ENCODE results near the gene HAGH.

Gene HAGH

GRCh38 chr16:1772362-1772907 is 54.2 kb downstream of the HAGH start, which contains the start of gene EME2:
Gene EME2 (plus strand): TSS chr16:1772810. CDS start chr16:1773228, 418 bp downstream.
- peak; percentile 47 for DNase-seq

GRCh38 chr16:1771864-1772361 is 54.7 kb downstream of the HAGH start:
- DNase-seq = no peak

- peak; percentile 36 for DNase-seq
Observed at GRCh38 chr16:1771188-1771863, 55.3 kb downstream of the HAGH start, which contains the start of gene NME3. Gene NME3 (minus strand): TSS chr16:1771543. CDS start chr16:1771534, 9 bp downstream.

DNA sequence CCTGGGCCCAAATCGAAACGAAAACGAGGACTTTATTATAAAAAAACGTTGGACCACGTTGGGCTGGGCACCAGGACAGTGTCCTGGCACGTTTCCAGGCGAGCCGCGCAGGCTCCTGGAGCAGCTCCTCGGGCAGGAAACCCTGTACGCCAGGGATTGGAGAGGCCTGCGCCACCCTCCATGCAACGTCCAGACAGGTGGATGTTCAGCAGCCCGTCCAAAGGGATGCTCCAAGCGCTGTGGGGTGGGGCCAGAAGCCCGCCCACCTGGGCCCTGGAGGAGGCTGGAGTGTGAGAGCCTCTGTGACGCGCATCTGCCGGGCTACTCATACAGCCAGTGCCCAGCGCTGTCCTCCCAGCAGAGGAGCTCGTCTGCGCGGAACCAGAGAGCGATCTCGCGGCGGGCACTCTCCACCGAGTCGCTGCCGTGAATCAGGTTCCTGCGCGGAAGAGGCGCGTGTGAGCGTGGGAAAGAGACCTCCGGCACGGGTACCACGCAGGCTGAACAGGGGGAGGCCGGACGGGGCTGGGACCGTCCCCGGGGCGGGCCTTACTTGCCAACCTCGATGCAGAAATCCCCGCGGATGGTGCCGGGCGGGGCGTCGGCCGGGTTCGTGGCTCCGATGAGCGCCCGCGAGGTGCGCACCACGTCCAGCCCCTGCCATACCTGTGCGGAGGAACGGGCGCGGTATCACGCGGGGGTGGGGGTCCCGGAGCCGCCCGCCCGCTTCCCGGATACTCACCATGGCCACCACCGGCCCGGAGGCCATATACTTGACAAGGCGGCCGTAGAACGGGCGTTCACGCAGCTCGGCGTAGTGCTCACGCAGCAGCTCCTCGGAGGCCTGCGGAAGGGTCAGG is 56.1 kb downstream of the HAGH start:
- DNase-seq = no peak

GRCh38 chr16:1769402-1770300 is 57.0 kb downstream of the HAGH start:
- no peak for DNase-seq

DNA sequence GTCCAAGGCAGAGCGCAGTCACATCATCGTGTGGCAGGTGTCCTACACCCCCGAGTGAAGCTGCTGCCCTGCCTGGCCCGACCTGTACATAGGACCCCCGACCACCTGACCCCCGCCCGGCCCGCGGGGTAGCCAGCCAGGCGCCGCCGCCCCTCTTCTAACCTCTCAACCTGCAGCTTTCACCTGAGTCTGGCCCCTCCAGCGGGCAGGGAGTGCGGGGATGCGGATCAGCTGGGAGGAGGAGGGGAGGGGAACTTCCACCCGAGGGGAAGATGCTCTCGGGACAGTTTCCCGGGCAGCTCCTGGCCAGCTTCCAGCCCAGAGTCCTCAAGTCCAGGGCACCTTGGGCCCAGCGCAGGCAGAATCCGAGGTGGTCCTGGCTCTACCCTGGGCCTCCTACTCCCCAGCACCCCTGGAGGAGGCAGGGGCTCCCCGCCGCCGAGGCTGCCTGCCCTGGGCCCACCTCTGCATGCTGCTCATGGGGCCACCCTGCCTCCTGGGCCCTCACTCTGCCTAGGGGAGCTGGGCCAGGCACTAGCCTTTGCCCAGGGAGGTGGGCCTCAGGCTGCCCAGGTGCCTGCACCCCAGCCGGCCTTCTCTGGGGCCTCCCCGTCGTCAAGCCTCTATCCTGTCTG is 57.7 kb downstream of the HAGH start:
- no peak for DNase-seq

GRCh38 chr16:1768061-1768766 is 58.4 kb downstream of the HAGH start:
- no peak for DNase-seq

DNA sequence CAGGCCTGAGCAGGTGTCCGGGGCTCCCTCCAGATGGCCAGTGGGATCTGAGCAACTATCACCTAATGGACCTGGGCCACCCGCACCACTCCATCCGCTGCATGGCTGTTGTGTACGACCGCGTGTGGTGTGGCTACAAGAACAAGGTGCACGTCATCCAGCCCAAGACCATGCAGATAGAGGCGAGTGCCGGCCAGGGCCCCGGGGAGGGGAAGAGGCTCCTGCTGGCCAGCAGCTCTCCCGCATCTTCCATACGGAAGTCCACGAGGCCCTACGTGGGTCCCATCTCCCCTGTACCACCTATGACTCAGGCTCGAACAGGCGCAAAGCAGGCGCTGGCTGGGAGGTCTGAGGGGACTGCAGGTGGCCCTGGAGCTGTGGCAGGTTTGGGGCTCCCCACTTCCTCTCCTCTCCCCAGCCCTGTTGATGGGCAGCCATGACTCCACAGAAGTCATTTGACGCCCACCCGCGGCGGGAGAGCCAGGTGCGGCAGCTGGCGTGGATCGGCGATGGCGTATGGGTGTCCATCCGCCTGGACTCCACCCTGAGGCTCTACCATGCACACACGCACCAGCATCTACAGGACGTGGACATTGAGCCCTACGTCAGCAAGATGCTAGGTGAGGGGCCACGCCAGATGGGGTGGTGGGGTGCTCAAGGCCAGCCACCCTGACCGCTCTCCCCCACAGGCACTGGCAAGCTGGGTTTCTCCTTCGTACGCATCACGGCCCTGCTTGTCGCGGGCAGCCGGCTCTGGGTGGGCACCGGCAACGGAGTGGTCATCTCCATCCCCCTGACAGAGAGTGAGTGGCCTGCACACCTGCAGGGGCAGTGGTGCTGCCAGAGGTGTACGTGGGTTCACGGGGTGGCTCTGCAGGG is 59.3 kb downstream of the HAGH start:
- no peak for DNase-seq

DNA sequence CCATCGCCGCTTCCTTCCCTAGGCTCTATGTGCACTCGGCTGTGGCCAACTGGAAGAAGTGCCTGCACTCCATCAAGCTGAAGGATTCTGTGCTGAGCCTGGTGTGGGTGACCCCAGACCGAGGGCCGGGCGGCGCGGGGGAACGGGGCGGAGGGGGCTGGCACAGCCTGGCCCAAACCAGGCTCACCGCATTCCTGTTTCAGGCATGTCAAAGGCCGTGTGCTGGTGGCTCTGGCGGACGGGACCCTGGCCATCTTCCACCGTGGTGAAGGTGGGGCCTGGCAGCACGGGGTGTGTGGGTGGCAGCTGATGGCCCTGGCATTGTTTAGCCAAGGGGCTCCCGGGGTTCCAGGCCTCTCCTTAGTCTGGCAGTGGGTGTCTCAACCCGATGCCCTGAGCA is 59.9 kb downstream of the HAGH start:
- no peak for DNase-seq

- no peak for DNase-seq
Observed at GRCh38 chr16:1766231-1766630, 60.4 kb downstream of the HAGH start.

GRCh38 chr16:1765826-1766225 is 60.8 kb downstream of the HAGH start:
- DNase-seq = no peak

DNA sequence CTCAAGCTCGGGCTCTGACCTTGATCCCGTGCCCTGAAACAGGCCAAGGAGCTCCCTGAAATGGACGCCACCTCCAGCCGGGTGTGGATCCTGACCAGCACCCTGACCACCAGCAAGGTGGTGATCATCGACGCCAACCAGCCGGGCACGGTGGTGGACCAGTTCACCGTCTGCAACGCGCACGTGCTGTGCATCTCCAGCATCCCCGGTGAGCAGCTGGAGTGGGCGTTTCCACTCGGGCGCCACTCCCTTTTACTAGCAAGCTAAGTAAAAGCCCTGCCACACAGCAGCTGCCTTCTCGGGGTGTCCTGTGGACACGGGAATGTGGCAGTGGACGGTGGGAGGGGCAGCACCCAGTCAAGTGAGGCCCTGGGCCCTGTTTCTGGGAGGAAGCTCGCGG is 61.7 kb downstream of the HAGH start:
- DNase-seq = no peak

DNA sequence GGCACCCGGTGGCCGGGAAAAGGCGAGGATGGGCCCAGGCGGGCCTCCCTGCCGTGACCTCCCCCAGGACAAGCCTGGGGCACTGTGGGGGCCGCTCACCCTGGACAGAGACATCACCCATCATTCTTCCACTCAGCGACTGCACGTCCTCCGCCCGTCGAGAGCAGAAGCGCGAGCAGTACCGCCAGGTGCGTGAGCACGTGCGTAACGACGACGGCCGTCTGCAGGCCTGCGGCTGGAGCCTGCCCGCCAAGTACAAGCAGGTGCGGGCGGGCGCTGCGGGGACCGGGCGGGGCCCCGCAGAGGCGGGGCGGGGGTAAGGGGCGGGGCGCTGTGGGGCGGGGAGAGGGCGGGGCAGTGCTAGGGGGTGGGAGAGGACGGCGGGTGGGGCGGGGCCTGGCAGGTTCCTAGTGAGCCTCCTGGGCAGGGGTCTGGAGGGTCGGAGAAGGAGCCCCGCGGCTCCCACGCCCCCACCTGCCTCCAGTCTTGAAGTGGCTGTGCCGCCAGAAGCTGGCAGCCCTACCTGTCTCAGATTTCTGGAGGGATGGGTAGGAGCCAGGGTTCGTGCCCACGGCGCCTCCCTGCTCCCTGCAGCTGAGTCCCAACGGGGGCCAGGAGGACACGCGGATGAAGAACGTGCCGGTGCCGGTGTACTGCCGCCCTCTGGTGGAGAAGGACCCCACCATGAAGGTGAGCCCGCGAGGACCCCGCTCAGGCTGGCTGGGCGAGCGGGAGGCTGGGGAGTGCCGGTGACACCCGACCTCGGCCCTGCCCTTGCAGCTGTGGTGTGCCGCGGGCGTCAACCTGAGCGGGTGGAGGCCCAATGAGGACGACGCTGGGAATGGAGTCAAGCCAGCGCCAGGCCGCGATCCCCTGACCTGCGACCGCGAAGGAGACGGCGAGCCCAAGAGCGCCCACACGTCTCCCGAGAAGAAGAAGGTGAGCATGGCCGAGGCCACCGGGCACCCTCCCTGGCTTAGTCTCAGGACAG is 62.8 kb downstream of the HAGH start:
- no peak for DNase-seq

GRCh38 chr16:1762879-1763520 is 63.6 kb downstream of the HAGH start:
- no peak for DNase-seq

DNA sequence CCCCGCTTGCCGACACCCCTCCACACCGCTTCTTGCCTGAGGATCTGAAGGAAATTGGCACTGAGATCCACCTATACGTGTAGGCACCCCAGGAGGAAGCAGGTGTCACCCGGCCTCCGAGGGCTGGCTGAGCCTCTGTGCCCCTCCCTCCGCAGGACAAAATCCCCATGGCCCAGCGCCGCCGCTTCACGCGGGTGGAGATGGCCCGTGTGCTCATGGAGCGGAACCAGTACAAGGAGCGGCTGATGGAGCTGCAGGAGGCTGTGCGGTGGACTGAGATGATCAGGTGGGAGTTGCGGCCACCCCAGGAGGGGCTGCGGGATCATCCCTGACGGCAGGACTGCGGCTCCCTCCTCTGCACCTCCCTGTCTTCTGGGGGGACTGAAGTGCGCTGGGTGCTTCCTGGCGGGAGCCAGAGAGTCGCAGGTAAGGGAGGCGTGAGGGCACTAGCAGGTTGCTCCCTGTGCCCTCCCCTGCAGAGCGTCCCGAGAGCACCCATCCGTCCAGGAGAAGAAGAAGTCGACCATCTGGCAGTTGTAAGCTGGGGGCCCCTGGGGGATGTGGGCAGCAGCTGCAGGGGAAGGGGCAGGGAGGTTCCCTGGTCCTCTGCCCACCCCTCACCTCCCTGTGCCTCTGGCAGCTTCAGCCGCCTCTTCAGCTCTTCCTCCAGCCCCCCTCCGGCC is 64.3 kb downstream of the HAGH start:
- no peak for DNase-seq

- no peak for DNase-seq
Observed at GRCh38 chr16:1761751-1762150, 64.9 kb downstream of the HAGH start.

GRCh38 chr16:1760911-1761310 is 65.7 kb downstream of the HAGH start:
- DNase-seq = no peak

GRCh38 chr16:1759511-1759910 is 67.1 kb downstream of the HAGH start:
- no peak for DNase-seq

Data from KG1 (cell line).